Smooth muscle cell (in vitro differentiated cells): ENCODE measurements around the gene ADAM23. TPM values are rescaled to one million over a fixed set of nuclear protein-coding genes. Genes with fewer than 3 reads are reported as not detected.

Source experiments
- DNase-seq: peaks from one replicate; lab custom pipeline; 2025; ENCODE audit not compliant: unreplicated experiment; lab: John Stamatoyannopoulos, UW
- H2AFZ ChIP-seq: fragments of 200-600 bp; sonication (generic); 2 replicates; pipeline ENCODE4 v1.6.0; 2016; ENCODE audit warnings: antibody characterized with exemption, low read depth, mild to moderate bottlenecking
- H3F3A ChIP-seq: fragments of 200-600 bp; sonication (generic); 2 replicates; pipeline ENCODE4 v1.6.0; 2017; ENCODE audit warnings: antibody characterized with exemption, low read depth
- H3K27ac ChIP-seq: fragments of 200-600 bp; sonication (generic); 2 replicates; pipeline ENCODE4 v1.5.1; 2016; ENCODE audit warnings: low read depth, mild to moderate bottlenecking
- H3K27me3 ChIP-seq: fragments of 200-600 bp; sonication (generic); 2 replicates; pipeline ENCODE4 v1.6.1; 2016; ENCODE audit warnings: low read depth, mild to moderate bottlenecking
- H3K36me3 ChIP-seq: fragments of 200-600 bp; sonication (generic); 2 replicates; pipeline ENCODE4 v1.5.1; 2016; ENCODE audit warnings: low read depth
- H3K4me1 ChIP-seq: fragments of 200-600 bp; sonication (generic); 2 replicates; pipeline ENCODE4 v1.5.1; 2016; ENCODE audit warnings: low read depth
- H3K4me2 ChIP-seq: fragments of 200-600 bp; sonication (generic); 2 replicates; pipeline ENCODE4 v1.6.0; 2016; ENCODE audit warnings: mild to moderate bottlenecking
- H3K4me3 ChIP-seq: fragments of 200-600 bp; sonication (generic); 2 replicates; pipeline ENCODE4 v1.5.1; 2016; ENCODE audit warnings: mild to moderate bottlenecking
- H3K79me2 ChIP-seq: fragments of 200-600 bp; sonication (generic); 2 replicates; pipeline ENCODE4 v1.6.0; 2016; ENCODE audit warnings: low read depth, mild to moderate bottlenecking
- H3K9ac ChIP-seq: fragments of 200-600 bp; sonication (generic); 2 replicates; pipeline ENCODE4 v1.6.0; 2016; ENCODE audit warnings: low read depth
- H3K9me3 ChIP-seq: fragments of 200-600 bp; sonication (generic); replicated peaks from 2 replicates; pipeline ENCODE4 v1.5.1; 2016; ENCODE audit warnings: low read depth
- H4K20me1 ChIP-seq: fragments of 200-600 bp; sonication (generic); 2 replicates; pipeline ENCODE4 v1.6.0; 2016; ENCODE audit warnings: low read depth
- WGBS: methylation state at CpG from one replicate; pipeline ENCODE4 v1.1.7; 2016; ENCODE audit warnings: low lambda C conversion rate; 5-methylcytosine and 5-hydroxymethylcytosine counted together
- polyA plus RNA-seq: library from polyadenylated mRNA; unstranded; fragments of >200 nt; fragmentation: Nextera tagmentation; extraction: Ambion mirVana; gene quantifications from 2 replicates; pipeline ENCODE4 v1.2.1, GENCODE V29; 2016
- total RNA-seq: library from RNA; depleted of rRNA; stranded (reverse); fragments of >200 nt; gene quantifications from 2 replicates; pipeline ENCODE4 v1.2.3, GENCODE V29; 2014
- TF ChIP-seq, protein P1 (sequence below): fragments of 200-600 bp; sonication (generic); IDR thresholded peaks from 2 replicates; pipeline ENCODE4 v1.5.1; 2017; ENCODE audit warnings: borderline replicate concordance, mild to moderate bottlenecking, antibody characterized with exemption; ENCODE audit not compliant: insufficient read depth, poor library complexity, severe bottlenecking

The ADAM23 gene
- total and polyA plus RNA-seq, 2 experiments from 2014 or later, result 7.0 to 18.2 TPM

- H3F3A ChIP-seq, result no peaks in the 10 kb centered on the region
- no peaks in the 10 kb centered on the region for H3K9me3 ChIP-seq
- no peak for DNase-seq
- H2AFZ ChIP-seq, result peak overlapping the region; percentile 77
- H3K4me1 ChIP-seq, result peaks cover 22% of the 10 kb centered on the region
- no peaks in the 10 kb centered on the region for H3K36me3 ChIP-seq
- 28% methylated on average over 10 of the region's 10 CpGs for WGBS
- no peak overlapping the region for H3K27ac ChIP-seq
- H4K20me1 ChIP-seq, result no peaks in the 10 kb centered on the region
- H3K4me3 ChIP-seq, result peak overlapping the region; percentile 52
- H3K9ac ChIP-seq, result no peak overlapping the region
- peak overlapping the region; percentile 85 for H3K4me2 ChIP-seq
- peaks cover 33% of the 10 kb centered on the region for H3K27me3 ChIP-seq
- TF ChIP-seq, protein P1, sequence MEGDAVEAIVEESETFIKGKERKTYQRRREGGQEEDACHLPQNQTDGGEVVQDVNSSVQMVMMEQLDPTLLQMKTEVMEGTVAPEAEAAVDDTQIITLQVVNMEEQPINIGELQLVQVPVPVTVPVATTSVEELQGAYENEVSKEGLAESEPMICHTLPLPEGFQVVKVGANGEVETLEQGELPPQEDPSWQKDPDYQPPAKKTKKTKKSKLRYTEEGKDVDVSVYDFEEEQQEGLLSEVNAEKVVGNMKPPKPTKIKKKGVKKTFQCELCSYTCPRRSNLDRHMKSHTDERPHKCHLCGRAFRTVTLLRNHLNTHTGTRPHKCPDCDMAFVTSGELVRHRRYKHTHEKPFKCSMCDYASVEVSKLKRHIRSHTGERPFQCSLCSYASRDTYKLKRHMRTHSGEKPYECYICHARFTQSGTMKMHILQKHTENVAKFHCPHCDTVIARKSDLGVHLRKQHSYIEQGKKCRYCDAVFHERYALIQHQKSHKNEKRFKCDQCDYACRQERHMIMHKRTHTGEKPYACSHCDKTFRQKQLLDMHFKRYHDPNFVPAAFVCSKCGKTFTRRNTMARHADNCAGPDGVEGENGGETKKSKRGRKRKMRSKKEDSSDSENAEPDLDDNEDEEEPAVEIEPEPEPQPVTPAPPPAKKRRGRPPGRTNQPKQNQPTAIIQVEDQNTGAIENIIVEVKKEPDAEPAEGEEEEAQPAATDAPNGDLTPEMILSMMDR, result no peak
- H3K79me2 ChIP-seq, result no peaks in the 10 kb centered on the region
These were observed 879 bp upstream of the ADAM23 start for GRCh38 chr2:206442474-206442832.

- H3K9ac ChIP-seq, result no peak overlapping the region
- no peaks in the 10 kb centered on the region for H3F3A ChIP-seq
- TF ChIP-seq, protein P1, result no peak
- peaks cover 33% of the 10 kb centered on the region for H3K27me3 ChIP-seq
- no peaks in the 10 kb centered on the region for H3K79me2 ChIP-seq
- peak overlapping the region; percentile 52 for H3K4me3 ChIP-seq
- H3K4me1 ChIP-seq, result peaks cover 22% of the 10 kb centered on the region
- peak; percentile 50 for DNase-seq
- H3K4me2 ChIP-seq, result peak overlapping the region; percentile 88
- H4K20me1 ChIP-seq, result no peaks in the 10 kb centered on the region
- H2AFZ ChIP-seq, result peak overlapping the region; percentile 74
- H3K9me3 ChIP-seq, result no peaks in the 10 kb centered on the region
- WGBS, result 4% methylated on average over 34 of the region's 77 CpGs
- no peak overlapping the region for H3K27ac ChIP-seq
- no peaks in the 10 kb centered on the region for H3K36me3 ChIP-seq
These were observed 599 bp downstream of the ADAM23 start for GRCh38 chr2:206443735-206444527.

DNA sequence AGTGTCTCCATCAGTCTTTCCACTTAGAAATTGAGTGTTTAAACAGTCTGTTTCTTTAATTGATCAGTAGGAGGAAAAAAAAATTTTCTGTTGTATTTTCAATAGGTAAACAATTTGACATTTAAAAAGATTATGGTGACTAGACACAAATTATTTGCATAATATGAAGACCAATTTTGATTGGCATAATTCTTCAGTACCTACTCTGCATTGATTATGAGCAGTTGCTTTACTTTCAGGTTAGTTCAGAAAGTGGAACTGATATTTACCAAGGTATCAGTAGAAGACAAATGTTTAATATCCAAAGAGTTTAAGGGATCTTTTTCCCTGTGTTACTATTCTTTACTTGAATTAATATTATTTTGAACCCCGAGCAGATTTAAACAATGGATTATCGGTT lies 2.6 kb downstream of the ADAM23 start:
- no peaks in the 10 kb centered on the region for H3K9me3 ChIP-seq
- H3K27ac ChIP-seq, result no peak overlapping the region
- no peaks in the 10 kb centered on the region for H4K20me1 ChIP-seq
- TF ChIP-seq, protein P1, result no peak
- H3K4me2 ChIP-seq, result no peak overlapping the region
- H3K79me2 ChIP-seq, result no peaks in the 10 kb centered on the region
- H3K4me1 ChIP-seq, result peaks cover 22% of the 10 kb centered on the region
- H3F3A ChIP-seq, result no peaks in the 10 kb centered on the region
- DNase-seq, result no peak
- H2AFZ ChIP-seq, result no peak overlapping the region
- H3K9ac ChIP-seq, result no peak overlapping the region
- no peaks in the 10 kb centered on the region for H3K36me3 ChIP-seq
- H3K4me3 ChIP-seq, result no peak overlapping the region
- WGBS, result 91% methylated on average over 2 of the region's 2 CpGs
- H3K27me3 ChIP-seq, result peaks cover 33% of the 10 kb centered on the region

DNA sequence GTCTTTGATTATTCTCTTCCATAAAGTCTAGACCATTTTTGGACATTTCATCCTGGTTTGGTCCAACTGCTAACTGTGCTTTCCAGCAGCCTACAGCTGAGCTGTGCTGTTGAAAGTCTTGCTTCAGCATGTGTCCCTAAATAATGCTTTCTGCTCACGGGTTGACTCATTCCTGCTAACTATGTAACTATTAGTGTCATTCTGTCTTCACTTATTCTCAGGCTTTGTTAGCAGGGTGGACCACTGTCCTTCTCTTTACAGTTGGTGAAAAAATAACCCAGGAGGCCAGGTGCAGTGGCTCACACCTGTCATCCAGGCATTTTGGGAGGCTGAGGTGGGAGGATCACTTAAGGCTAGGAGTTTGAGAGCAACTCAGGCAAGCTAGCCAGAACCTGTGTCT lies 8.9 kb downstream of the ADAM23 start:
- no peak for DNase-seq
- H3F3A ChIP-seq, result no peaks in the 10 kb centered on the region
- H3K4me1 ChIP-seq, result no peaks in the 10 kb centered on the region
- no peak overlapping the region for H3K9ac ChIP-seq
- no peaks in the 10 kb centered on the region for H3K27me3 ChIP-seq
- TF ChIP-seq, protein P1, result no peak
- H3K79me2 ChIP-seq, result no peaks in the 10 kb centered on the region
- no peaks in the 10 kb centered on the region for H3K36me3 ChIP-seq
- no peak overlapping the region for H2AFZ ChIP-seq
- no peak overlapping the region for H3K4me2 ChIP-seq
- no peaks in the 10 kb centered on the region for H3K9me3 ChIP-seq
- 82% methylated on average over 1 of the region's 1 CpG for WGBS
- H3K4me3 ChIP-seq, result no peak overlapping the region
- H3K27ac ChIP-seq, result no peak overlapping the region
- H4K20me1 ChIP-seq, result no peaks in the 10 kb centered on the region
